IPS-20b (cell line): ENCODE results near the gene DNAJC10.
A peak's percentile ranks its signal among the peaks of the same experiment; 100 is the strongest.
"Not testable (repeated sequence)": the region's sequence is repeated elsewhere in the genome, so short reads cannot be mapped to it uniquely, and the experiment has no call there.

Source experiments
- H3K27ac ChIP-seq: one replicate; pipeline ENCODE4 v1.5.1; 2013; ENCODE audit warnings: low read length
- H3K27me3 ChIP-seq: 2 replicates; pipeline ENCODE4 v1.6.1; 2013; ENCODE audit warnings: mild to moderate bottlenecking, low read length, inconsistent platforms; ENCODE audit not compliant: insufficient read depth
- H3K36me3 ChIP-seq: 2 replicates; pipeline ENCODE4 v1.6.1; 2013; ENCODE audit warnings: low read depth, mild to moderate bottlenecking, inconsistent platforms, low read length, moderate library complexity; ENCODE audit not compliant: insufficient read depth
- H3K4me1 ChIP-seq: 2 replicates; pipeline ENCODE4 v1.6.1; 2013; ENCODE audit warnings: mild to moderate bottlenecking, control low read depth, inconsistent platforms, low read length, moderate library complexity; ENCODE audit not compliant: insufficient read depth
- H3K4me3 ChIP-seq: 2 replicates; pipeline ENCODE4 v1.5.1; 2013; ENCODE audit warnings: mild to moderate bottlenecking, low read length, inconsistent platforms
- H3K9ac ChIP-seq: 2 replicates; pipeline ENCODE4 v1.6.1; 2013; ENCODE audit warnings: low read depth, mild to moderate bottlenecking, inconsistent platforms, low read length, moderate library complexity
- H3K9me3 ChIP-seq: 2 replicates; pipeline ENCODE4 v1.6.1; 2013; ENCODE audit warnings: mild to moderate bottlenecking, low read depth, low read length, inconsistent platforms; ENCODE audit not compliant: insufficient read depth

DNAJC10 gene, protein sequence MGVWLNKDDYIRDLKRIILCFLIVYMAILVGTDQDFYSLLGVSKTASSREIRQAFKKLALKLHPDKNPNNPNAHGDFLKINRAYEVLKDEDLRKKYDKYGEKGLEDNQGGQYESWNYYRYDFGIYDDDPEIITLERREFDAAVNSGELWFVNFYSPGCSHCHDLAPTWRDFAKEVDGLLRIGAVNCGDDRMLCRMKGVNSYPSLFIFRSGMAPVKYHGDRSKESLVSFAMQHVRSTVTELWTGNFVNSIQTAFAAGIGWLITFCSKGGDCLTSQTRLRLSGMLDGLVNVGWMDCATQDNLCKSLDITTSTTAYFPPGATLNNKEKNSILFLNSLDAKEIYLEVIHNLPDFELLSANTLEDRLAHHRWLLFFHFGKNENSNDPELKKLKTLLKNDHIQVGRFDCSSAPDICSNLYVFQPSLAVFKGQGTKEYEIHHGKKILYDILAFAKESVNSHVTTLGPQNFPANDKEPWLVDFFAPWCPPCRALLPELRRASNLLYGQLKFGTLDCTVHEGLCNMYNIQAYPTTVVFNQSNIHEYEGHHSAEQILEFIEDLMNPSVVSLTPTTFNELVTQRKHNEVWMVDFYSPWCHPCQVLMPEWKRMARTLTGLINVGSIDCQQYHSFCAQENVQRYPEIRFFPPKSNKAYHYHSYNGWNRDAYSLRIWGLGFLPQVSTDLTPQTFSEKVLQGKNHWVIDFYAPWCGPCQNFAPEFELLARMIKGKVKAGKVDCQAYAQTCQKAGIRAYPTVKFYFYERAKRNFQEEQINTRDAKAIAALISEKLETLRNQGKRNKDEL

DNA sequence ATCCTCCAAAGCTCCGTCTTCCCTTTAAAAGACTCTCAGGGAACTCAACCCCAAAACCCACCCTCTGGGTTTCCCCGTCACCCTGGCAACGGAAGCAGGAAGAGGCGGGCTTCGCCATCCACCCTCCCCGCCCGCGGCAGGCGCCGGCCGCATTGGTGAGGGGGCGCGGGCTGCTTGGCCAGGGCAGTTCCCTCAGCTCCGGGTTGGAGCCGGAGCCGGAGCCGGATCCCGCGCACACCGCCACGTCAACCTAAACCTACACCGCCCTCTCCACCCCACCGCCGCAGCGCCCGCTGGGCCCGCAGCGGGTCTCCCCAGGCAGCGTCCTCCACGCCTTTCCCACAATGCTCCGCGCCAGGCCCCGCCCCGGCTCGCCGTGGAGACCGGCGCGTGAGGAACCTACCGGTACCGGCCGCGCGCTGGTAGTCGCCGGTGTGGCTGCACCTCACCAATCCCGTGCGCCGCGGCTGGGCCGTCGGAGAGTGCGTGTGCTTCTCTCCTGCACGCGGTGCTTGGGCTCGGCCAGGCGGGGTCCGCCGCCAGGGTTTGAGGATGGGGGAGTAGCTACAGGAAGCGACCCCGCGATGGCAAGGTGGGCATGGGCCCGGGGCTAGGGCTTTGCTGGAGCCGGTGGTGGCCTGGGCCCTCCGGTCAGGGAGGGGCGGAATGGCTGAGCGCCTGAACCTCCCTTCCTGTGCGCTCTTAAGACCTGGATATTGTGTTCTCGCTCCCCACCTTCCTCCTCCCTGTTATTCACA, at the start of gene DNAJC10:
DNAJC10 (plus strand) TSS at position 366 of the 758 bp plus-strand sequence. CDS start 1,830 bp downstream, outside the sequence.
- peak within 1 kb of the TSS; percentile 98 for H3K27ac ChIP-seq
- H3K27me3 ChIP-seq: no peaks in the 10 kb centered on the region
- H3K4me3 ChIP-seq: peak within 1 kb of the TSS; percentile 93
- no peaks in the 10 kb centered on the region for H3K9me3 ChIP-seq
- peaks cover 13% of the 10 kb centered on the region; the same call in 1 of the 2 replicates for H3K4me1 ChIP-seq
- H3K9ac ChIP-seq: peak within 1 kb of the TSS; percentile 91
- H3K36me3 ChIP-seq: peaks cover 27% of the 10 kb centered on the region

DNA sequence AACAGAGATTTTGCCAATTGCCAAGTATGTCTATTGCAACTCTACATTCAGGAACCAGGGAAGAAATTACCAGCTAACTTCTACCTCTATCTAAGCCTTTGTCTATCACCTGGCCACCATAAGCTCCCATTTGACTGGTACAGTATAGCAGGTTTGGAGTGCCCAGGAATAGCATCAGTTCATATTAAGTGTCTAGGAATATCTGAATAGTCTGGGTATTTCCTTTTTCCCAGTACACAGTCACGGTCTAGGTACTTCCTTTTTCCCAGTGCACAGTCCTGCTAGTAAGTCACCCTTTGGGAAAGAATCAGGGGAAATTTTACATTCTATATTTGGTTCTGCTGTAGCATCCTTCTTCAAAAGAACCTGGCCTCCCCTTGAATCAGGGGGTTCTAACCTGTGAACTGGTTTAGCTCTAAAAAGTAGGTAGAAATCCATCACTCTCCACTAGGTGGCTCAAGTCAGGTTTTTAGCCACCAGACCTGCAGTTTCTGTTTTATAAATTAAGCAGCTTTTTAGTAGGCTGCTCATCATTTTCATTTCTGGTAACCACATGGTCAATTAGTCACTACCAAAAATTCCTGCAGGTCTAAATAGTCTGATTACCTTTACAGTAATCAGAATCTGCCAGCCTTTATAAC, 49.3 kb upstream of the DNAJC10 start:
- Histone ChIP-seq H3K27ac (no peak overlapping the region), H3K27me3 (no peaks in the 10 kb centered on the region), H3K9me3 (no peaks in the 10 kb centered on the region), H3K9ac (no peak overlapping the region), H3K36me3 (no peaks in the 10 kb centered on the region), H3K4me3 (no peak overlapping the region), H3K4me1 (no peaks in the 10 kb centered on the region)

DNA sequence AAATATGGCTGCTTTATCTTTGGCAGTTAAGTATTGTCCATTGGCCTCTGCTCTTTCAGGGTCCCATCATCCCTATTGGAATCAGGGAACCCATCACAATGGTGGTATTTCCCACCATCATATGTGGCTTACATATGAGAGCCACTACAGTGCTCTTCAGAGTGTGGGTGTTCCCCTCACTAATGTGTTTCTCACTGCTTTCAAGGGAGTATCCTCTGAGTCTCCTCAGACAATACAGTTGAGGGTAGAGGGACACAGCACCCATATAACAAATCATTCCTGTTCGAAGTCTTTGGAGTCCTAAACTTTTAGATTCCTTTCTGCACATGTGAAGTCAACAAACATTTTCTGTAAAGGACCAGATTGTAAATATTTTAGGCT, 48.8 kb upstream of the DNAJC10 start:
- H3K9me3 ChIP-seq: no peaks in the 10 kb centered on the region
- H3K27ac ChIP-seq: no peak overlapping the region
- no peak overlapping the region for H3K9ac ChIP-seq
- no peaks in the 10 kb centered on the region for H3K36me3 ChIP-seq
- H3K4me3 ChIP-seq: no peak overlapping the region
- H3K4me1 ChIP-seq: no peaks in the 10 kb centered on the region
- no peaks in the 10 kb centered on the region for H3K27me3 ChIP-seq

DNA sequence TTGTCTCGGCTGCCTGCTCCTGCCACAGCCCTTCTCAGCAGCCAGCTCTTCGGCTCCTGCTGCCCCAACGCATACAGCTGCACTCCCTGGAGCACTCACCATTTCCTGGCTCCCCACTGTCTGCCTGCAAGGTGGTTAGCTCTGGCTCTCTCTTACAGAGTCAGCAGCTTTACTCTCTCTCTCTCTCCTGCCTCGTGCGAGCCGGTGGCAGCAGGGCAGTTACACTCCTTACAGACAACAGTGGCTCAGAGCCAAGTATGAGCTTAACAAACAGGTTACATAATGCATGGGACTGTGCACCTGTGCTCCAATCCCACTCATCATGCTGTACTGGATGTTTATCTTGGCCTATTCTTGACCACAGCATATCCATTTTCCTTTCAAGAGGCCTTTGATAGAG, 47.4 kb upstream of the DNAJC10 start:
- Histone ChIP-seq H3K4me3 (no peak overlapping the region), H3K27me3 (no peaks in the 10 kb centered on the region), H3K27ac (no peak overlapping the region), H3K36me3 (no peaks in the 10 kb centered on the region), H3K9ac (no peak overlapping the region), H3K4me1 (no peaks in the 10 kb centered on the region), H3K9me3 (no peaks in the 10 kb centered on the region)

DNA sequence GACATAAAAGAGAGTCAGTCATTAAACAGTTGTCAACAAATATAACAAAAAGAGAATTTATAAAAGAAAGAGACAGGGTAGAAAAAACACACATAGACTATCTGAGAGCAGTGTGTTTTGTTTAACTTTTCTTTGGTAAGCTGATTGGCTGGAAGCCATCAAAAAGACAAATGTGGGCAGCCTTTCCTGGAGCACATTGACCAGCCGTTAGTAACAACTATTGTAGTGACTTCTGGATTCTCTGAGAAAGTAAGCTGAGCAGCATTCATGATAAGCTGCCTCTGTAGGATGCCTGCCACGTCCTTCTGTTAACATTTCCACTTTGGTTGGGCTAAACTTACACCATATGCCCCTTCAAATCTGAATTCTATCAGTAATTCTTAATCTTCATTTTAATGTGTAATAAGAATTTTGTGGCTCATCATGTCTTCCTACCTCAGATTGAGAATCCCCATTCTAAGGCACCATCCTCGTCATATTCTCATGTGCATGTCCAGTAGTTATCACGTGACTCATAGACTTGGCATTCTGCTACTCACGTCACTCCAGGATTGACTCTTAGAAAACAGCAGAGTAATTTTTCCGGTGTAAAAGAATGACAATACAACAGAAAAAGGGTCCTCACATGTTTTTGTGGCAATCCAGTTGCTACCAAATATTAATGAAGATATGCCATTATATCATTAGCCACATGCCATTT, 43.4 kb upstream of the DNAJC10 start:
- Histone ChIP-seq H3K36me3 (no peaks in the 10 kb centered on the region), H3K27ac (no peak overlapping the region), H3K4me3 (no peak overlapping the region), H3K9me3 (no peaks in the 10 kb centered on the region), H3K9ac (no peak overlapping the region), H3K4me1 (no peaks in the 10 kb centered on the region), H3K27me3 (no peaks in the 10 kb centered on the region)

DNA sequence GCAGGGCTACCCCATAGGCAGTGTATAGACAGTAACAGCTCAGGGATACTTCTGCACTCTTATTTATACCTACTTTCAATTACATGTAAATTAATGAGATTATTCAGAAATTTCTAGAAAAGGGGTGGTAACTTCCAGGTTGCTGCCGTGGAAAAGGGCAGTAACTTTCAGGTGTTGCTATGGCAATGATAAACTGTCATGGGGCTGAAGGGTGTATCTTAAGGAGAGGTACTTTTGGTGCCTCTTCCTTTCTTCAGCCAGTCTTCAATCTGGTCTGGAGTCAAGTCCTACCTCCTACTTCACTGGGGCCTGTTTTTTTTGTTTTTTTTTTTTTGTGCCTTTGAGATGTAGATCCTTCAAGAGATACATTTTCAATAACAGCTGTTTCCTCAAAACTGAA, 35.2 kb upstream of the DNAJC10 start:
- H3K27ac ChIP-seq: no peak overlapping the region
- no peaks in the 10 kb centered on the region for H3K27me3 ChIP-seq
- no peaks in the 10 kb centered on the region for H3K4me1 ChIP-seq
- no peak overlapping the region for H3K4me3 ChIP-seq
- H3K36me3 ChIP-seq: no peaks in the 10 kb centered on the region
- H3K9me3 ChIP-seq: no peaks in the 10 kb centered on the region
- H3K9ac ChIP-seq: no peak overlapping the region

DNA sequence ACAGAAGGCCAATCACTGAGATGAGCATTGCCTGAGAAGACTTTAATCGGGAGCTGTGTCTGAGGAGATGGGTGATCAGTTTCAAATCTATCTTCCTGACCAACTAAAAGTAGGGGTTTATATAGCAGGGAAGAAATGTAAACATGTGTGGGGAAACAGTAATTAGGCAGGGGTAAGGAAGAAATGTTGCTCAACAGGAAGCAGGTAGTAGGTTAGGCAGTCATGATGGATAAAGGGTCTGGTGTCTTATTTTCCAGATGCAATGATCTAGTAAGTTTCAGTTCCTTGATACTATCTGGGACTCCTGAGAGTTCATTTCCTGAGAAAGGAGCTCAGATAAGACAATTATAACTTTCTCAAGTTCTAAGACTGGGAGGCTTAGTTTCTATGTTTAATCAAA, 33.8 kb upstream of the DNAJC10 start:
- Histone ChIP-seq H3K9ac (no peak overlapping the region), H3K4me1 (no peaks in the 10 kb centered on the region), H3K36me3 (no peaks in the 10 kb centered on the region), H3K9me3 (peaks cover 7% of the 10 kb centered on the region; the same call in 1 of the 2 replicates), H3K27ac (no peak overlapping the region), H3K27me3 (no peaks in the 10 kb centered on the region), H3K4me3 (no peak overlapping the region)

DNA sequence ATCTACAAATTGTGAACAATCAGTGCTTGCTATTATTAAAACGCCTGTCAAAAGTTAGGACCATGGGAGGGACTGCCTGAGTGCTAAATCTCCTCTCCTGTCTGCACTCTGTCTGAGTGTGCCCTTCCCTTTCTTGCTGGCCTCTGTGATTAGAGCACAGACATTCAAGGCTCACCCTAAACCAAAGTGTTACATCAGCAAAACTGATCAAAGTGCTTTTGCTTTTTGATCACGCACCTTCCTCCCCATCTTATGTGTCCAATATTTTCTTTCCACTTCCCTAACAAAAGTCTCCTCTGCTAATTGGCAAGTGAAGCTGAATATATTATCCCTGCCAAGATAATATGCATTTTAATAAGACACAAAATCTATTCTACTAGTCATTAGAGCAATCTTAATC, 30.5 kb upstream of the DNAJC10 start:
- peaks cover 7% of the 10 kb centered on the region; the same call in 1 of the 2 replicates for H3K9me3 ChIP-seq
- H3K27ac ChIP-seq: no peak overlapping the region
- H3K27me3 ChIP-seq: no peaks in the 10 kb centered on the region
- no peaks in the 10 kb centered on the region for H3K4me1 ChIP-seq
- no peak overlapping the region for H3K9ac ChIP-seq
- no peaks in the 10 kb centered on the region for H3K36me3 ChIP-seq
- no peak overlapping the region for H3K4me3 ChIP-seq

DNA sequence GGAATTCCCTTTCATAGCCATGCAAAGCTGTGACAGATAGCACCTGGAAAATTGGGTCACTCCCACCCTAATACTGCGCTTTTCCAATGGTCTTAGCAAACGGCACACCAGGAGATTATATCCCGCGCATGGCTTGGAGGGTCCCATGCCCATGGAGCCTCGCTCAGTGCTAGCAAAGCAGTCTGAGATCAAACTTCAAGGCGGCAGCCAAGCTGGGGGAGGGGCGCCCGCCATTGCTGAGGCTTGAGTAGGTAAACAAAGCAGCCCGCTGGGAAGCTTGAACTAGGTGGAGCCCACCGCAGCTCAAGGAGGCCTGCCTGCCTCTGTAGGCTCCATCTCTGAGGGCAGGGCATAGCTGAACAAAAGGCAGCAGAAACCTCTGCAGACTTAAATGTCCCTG, 29.3 kb upstream of the DNAJC10 start:
- H3K9ac ChIP-seq, H3K9me3 ChIP-seq, H3K27ac ChIP-seq, H3K36me3 ChIP-seq, H3K4me3 ChIP-seq, H3K4me1 ChIP-seq, H3K27me3 ChIP-seq: not testable (repeated sequence)

DNA sequence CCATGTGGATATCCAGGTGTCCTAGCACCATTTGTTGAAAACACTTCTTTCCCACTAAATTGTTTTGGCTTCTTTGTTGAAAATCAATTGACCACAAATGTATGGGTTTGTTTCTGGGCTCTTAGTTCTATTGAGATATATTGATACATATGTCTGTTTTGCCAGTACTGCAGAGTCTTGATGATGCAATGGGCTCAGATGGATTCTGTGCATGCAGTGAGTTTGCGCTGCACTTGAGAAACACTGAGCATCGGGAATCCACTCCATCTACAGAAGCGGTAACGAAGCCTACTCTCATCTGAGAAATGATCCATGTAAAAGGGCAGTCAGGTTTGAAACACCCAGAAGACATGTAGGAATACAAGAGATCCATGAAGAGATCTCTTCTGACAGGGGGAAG, 21.9 kb upstream of the DNAJC10 start:
- Histone ChIP-seq H3K9ac (no peak overlapping the region), H3K27me3 (no peaks in the 10 kb centered on the region), H3K9me3 (no peaks in the 10 kb centered on the region), H3K36me3 (no peaks in the 10 kb centered on the region), H3K4me1 (no peaks in the 10 kb centered on the region), H3K4me3 (no peak overlapping the region), H3K27ac (no peak overlapping the region)

DNA sequence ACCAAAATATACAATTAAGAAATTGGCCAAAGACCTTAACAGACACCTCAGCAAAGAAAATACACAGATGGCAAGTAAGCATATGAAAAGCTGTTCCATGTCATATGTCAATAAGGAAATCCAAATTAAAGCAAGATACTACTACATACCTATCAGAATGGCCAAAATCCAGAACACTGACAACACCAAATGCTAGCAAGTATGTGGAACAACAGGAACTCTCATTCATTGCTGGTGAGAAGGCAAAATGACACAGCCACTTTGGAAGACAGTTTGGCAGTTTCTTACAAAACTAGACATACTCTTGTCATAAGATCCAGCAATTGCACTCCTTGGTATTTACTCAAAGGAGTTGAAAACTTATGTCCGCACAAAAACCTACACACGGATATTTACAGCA, 20.3 kb upstream of the DNAJC10 start:
- H3K27ac ChIP-seq: no peak overlapping the region
- no peaks in the 10 kb centered on the region for H3K9me3 ChIP-seq
- no peaks in the 10 kb centered on the region for H3K27me3 ChIP-seq
- no peaks in the 10 kb centered on the region for H3K4me1 ChIP-seq
- H3K9ac ChIP-seq: no peak overlapping the region
- no peak overlapping the region for H3K4me3 ChIP-seq
- H3K36me3 ChIP-seq: no peaks in the 10 kb centered on the region
